ENCODE data around the gene LRRC10.

Gene LRRC10

GRCh38 chr12:69610729-69611128, at the start of gene LRRC10:
TSS of gene LRRC10 (minus strand) at chr12:69610907. CDS start at chr12:69610838, 69 bp downstream.
- Mint-ChIP-seq H3K9me3 (no peaks in the 10 kb centered on the region), H3K27me3 (peaks cover 4% of the 10 kb centered on the region), H3K27ac (no peak within 1 kb of the TSS), H3K4me3 (no peak within 1 kb of the TSS), H3K36me3 (ENCODE audit: low read depth) (no peaks in the 10 kb centered on the region), H3K4me1 (ENCODE audit: low read depth) (peaks cover 3% of the 10 kb centered on the region)
- no peak for DNase-seq

DNA sequence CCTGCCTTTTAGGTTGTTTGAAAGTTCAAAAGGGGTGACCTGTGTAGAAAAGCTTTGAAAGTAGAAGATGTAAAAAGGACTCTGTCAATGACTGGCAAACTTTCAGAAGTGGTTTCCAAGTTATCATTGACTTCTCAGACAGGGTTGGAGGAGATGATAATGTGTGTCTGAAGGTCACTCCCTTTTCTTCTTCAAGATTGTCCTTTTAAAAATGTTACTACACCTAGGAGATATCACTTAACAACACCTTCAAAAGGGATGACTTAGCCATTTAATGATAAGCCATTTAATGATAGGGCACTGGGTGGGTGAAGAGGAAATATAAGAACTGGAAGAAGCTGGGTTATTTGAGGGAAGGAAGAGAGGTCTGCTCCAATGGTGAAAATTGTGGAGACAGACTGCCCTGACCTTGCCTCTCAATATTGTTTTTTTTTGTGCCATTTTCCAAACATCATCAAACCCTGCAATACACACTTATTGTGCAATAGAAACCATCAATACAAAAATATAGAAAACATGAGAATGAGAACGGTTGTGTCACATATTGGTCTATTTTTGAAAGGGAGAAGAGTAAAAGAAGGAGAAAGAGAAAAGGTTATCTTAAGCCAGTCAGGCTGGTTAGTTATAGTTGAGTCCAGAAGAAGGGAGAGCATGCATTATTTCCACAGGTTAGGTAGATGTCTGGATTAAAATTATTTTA, 49.6 kb upstream of the LRRC10 start:
- H3K4me3 Mint-ChIP-seq = no peak overlapping the region
- DNase-seq = no peak
- no peaks in the 10 kb centered on the region for H3K4me1 Mint-ChIP-seq (ENCODE audit: low read depth)
- H3K27ac Mint-ChIP-seq = no peak overlapping the region
- peaks cover 34% of the 10 kb centered on the region for H3K27me3 Mint-ChIP-seq
- H3K9me3 Mint-ChIP-seq = no peaks in the 10 kb centered on the region
- H3K36me3 Mint-ChIP-seq (ENCODE audit: low read depth) = no peaks in the 10 kb centered on the region

DNA sequence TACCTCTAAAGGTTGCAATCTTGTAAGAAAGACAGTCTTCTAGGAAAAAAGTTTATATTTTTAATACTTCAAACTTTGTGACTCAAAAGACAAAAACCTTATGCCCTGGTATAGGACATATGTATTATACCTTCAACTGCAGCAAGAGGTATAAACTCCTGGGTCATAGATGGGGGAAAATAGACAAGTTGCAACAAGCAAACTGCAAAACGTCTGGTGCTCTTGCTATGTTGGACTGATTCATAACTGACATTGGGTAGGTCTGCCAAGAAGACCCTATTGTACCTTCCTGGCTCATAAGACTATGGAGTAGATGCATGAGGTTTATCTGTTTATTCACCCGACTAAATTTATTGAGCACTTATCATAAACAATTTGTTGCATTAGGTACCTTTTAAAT, 47.5 kb upstream of the LRRC10 start:
- no peak for DNase-seq
- H3K4me1 Mint-ChIP-seq (ENCODE audit: low read depth) = no peaks in the 10 kb centered on the region
- H3K27me3 Mint-ChIP-seq = peaks cover 26% of the 10 kb centered on the region
- H3K9me3 Mint-ChIP-seq = no peaks in the 10 kb centered on the region
- H3K36me3 Mint-ChIP-seq (ENCODE audit: low read depth) = no peaks in the 10 kb centered on the region
- no peak overlapping the region for H3K4me3 Mint-ChIP-seq
- H3K27ac Mint-ChIP-seq = no peak overlapping the region

- Mint-ChIP-seq H3K36me3 (ENCODE audit: low read depth) (no peaks in the 10 kb centered on the region), H3K27me3 (peaks cover 23% of the 10 kb centered on the region), H3K27ac (no peak overlapping the region), H3K9me3 (no peaks in the 10 kb centered on the region), H3K4me3 (no peak overlapping the region), H3K4me1 (ENCODE audit: low read depth) (no peaks in the 10 kb centered on the region)
- DNase-seq = no peak
Measured at GRCh38 chr12:69657376-69658137, 46.9 kb upstream of the LRRC10 start.

DNA sequence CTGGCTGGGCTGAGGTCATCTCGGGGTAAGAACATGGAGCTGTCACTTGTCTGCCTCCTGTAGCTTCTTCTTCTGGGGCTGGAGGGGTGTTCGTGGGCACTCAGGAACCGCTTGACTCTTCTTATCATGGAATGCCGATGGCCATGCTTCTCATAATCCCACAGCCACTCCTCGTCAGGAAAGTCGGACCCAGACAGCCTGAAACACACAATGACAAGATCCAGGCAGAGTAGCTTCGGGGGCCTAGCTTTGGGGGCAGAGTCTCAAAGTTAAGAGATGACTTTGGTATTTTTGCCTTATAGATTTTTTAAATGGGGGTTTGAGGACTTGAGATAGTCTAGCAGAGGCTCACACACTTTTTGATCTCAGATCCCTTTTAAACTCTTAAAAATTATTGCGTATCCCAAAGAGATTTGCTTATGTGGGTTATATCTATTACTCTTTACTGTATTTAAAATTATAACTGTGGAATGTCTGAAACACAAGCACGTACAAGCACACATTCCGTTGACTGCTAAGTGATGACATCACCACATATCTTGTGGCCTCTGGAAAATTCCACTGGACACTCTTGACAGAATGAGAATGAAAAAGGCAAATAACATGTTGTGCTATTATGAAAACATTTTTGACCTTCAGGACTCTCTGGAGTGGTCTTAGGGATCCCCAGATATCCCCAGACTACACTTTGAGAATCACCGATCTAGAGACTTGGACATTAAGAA, 45.1 kb upstream of the LRRC10 start:
- Mint-ChIP-seq H3K4me3 (no peak overlapping the region), H3K27ac (no peak overlapping the region), H3K36me3 (ENCODE audit: low read depth) (no peaks in the 10 kb centered on the region), H3K4me1 (ENCODE audit: low read depth) (no peaks in the 10 kb centered on the region), H3K9me3 (no peaks in the 10 kb centered on the region), H3K27me3 (peaks cover 19% of the 10 kb centered on the region)
- DNase-seq = no peak

DNA sequence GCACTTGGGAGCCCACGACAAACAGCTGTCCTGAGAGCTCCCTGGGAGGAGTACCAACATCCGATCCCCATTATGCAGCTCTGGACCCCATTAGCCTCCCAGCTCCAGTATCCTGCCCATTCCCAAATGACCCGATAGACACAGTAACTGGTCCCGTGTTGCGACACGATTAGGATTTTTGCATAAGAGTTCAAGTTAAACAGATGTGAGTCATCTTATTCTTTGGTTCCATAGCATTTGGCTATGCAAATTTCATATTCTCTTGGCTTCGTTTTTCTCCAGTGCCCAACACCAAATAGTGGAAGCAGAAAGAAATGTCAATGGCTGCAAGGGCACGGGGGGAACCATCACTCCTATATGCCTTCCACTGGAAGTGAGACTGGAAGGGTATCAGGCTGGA, 43.0 kb upstream of the LRRC10 start:
- Mint-ChIP-seq H3K27me3 (peaks cover 9% of the 10 kb centered on the region), H3K27ac (no peak overlapping the region), H3K4me3 (no peak overlapping the region), H3K9me3 (no peaks in the 10 kb centered on the region), H3K36me3 (ENCODE audit: low read depth) (no peaks in the 10 kb centered on the region), H3K4me1 (ENCODE audit: low read depth) (no peaks in the 10 kb centered on the region)
- DNase-seq = no peak

DNA sequence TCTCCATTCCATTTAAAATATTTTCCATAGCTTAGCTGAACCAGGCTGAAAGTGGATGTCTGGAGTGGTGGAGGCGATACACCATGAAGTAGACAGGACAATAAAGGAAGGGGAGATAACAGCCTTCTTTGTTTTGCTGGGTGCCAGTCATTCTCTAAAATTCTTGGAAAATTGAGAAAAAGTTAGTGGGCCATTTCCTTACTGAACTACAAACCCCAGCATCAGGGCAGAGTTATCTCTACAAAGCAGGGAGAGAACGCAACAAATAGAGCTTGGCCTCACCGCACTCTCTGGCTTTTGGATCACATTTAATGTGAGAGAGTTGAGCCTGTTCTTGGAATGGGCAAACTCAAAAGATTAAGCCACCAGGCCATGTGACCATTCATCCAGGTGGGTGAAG, 41.2 kb upstream of the LRRC10 start:
- Mint-ChIP-seq H3K36me3 (ENCODE audit: low read depth) (no peaks in the 10 kb centered on the region), H3K4me1 (ENCODE audit: low read depth) (no peaks in the 10 kb centered on the region), H3K4me3 (no peak overlapping the region), H3K9me3 (no peaks in the 10 kb centered on the region), H3K27ac (no peak overlapping the region), H3K27me3 (peaks cover 15% of the 10 kb centered on the region)
- DNase-seq = no peak

DNA sequence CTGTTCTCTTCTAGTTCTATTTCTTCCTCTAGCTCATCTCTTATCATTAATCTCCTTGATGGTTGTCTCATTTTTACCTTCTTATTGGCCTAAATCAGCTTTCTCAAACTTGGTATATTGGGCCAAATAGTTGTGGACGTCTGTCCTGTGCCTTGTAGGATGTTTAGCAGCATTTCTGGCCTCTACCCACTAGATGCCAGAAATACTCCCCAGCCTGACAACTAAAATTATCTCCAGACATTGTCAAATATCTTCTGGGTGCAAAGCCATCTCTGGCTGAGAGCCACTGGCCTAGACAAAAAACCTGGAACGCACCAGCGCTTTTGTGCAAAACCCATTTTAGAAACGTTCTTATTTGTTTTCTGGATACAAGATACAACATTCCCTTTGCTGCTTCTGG, 38.8 kb upstream of the LRRC10 start:
- DNase-seq = no peak
- Mint-ChIP-seq H3K27me3 (peaks cover 15% of the 10 kb centered on the region), H3K9me3 (no peaks in the 10 kb centered on the region), H3K27ac (no peak overlapping the region), H3K36me3 (ENCODE audit: low read depth) (no peaks in the 10 kb centered on the region), H3K4me1 (ENCODE audit: low read depth) (no peaks in the 10 kb centered on the region), H3K4me3 (no peak overlapping the region)

GRCh38 chr12:69648476-69648875, 37.8 kb upstream of the LRRC10 start:
- Mint-ChIP-seq H3K4me3 (no peak overlapping the region), H3K4me1 (ENCODE audit: low read depth) (no peaks in the 10 kb centered on the region), H3K9me3 (no peaks in the 10 kb centered on the region), H3K36me3 (ENCODE audit: low read depth) (no peaks in the 10 kb centered on the region), H3K27me3 (peaks cover 15% of the 10 kb centered on the region), H3K27ac (no peak overlapping the region)
- no peak for DNase-seq

DNA sequence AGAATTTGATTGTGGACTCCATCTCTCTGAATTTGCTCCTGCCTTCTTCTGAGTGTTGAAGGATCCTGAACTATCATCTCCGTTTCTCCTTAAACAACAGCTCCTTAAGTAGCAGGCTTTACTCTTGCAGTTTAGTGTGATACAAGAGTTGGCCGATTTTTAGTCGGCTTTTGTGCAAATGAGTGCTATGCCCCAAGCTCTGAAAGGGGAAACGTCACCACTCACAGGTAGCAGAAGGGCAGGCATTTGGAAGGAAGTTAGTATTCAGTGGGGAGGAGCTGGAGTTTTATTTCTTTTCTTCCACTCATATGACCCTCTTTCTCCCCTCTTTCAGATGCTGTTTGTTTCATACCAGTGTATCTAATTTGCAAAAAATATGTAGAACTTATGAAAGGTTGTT, 36.5 kb upstream of the LRRC10 start:
- H3K27ac Mint-ChIP-seq = no peak overlapping the region
- H3K36me3 Mint-ChIP-seq (ENCODE audit: low read depth) = no peaks in the 10 kb centered on the region
- H3K9me3 Mint-ChIP-seq = no peaks in the 10 kb centered on the region
- H3K4me1 Mint-ChIP-seq (ENCODE audit: low read depth) = no peaks in the 10 kb centered on the region
- DNase-seq = no peak
- H3K27me3 Mint-ChIP-seq = peaks cover 15% of the 10 kb centered on the region
- H3K4me3 Mint-ChIP-seq = no peak overlapping the region

DNA sequence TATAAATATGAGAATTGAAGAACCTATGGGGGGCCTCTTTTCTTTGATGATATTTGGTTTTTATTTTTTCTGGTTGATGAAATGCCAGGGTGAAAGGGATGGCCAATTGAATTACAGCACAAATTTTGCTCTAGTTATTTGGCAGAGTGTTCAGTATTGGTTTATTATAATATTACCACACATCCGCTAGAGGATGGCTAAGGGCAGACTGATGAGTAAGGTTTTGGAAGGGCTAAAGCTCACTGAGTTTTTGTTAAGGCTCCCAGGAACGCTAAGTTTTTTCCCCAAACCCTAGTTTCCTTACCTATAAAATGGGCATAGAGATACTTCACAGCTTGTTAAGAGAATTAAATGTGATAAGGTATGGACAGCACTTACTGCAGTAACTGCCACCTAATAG, 34.3 kb upstream of the LRRC10 start:
- Mint-ChIP-seq H3K36me3 (ENCODE audit: low read depth) (no peaks in the 10 kb centered on the region), H3K27me3 (peaks cover 15% of the 10 kb centered on the region), H3K27ac (no peak overlapping the region), H3K4me1 (ENCODE audit: low read depth) (no peaks in the 10 kb centered on the region), H3K4me3 (no peak overlapping the region), H3K9me3 (no peaks in the 10 kb centered on the region)
- DNase-seq = no peak

DNA sequence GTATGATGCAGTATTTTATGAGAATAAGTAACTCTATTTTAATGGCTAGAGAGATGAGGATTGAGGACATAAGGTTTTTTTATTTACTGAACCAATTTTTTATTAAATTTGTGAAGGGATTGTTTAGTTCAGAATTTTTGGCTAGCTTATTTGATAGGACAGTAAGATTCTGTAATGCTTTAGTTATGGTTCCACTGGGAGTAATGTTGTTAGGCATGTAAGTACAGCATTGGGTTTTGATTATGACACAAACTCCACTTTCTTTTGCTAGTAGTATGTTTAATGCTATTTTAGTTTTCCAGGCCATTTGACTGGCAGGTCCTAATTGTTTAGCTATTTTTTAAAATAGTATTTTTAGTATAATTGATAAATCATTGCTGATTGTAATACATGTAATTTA, 33.8 kb upstream of the LRRC10 start:
- no peak for DNase-seq
- H3K27me3 Mint-ChIP-seq = peaks cover 15% of the 10 kb centered on the region
- H3K27ac Mint-ChIP-seq = no peak overlapping the region
- no peaks in the 10 kb centered on the region for H3K9me3 Mint-ChIP-seq
- no peak overlapping the region for H3K4me3 Mint-ChIP-seq
- peaks cover under 1% of the 10 kb centered on the region for H3K4me1 Mint-ChIP-seq (ENCODE audit: low read depth)
- H3K36me3 Mint-ChIP-seq (ENCODE audit: low read depth) = no peaks in the 10 kb centered on the region

- no peak overlapping the region for H3K27ac Mint-ChIP-seq
- no peaks in the 10 kb centered on the region for H3K9me3 Mint-ChIP-seq
- no peak overlapping the region for H3K4me3 Mint-ChIP-seq
- peaks cover 5% of the 10 kb centered on the region for H3K27me3 Mint-ChIP-seq
- no peaks in the 10 kb centered on the region for H3K36me3 Mint-ChIP-seq (ENCODE audit: low read depth)
- DNase-seq = no peak
- peaks cover 1% of the 10 kb centered on the region for H3K4me1 Mint-ChIP-seq (ENCODE audit: low read depth)
Measured at GRCh38 chr12:69642531-69642930, 31.8 kb upstream of the LRRC10 start.

GRCh38 chr12:69641546-69641945, 30.8 kb upstream of the LRRC10 start:
- Mint-ChIP-seq H3K36me3 (ENCODE audit: low read depth) (no peaks in the 10 kb centered on the region), H3K27me3 (no peaks in the 10 kb centered on the region), H3K4me1 (ENCODE audit: low read depth) (peaks cover 1% of the 10 kb centered on the region), H3K9me3 (no peaks in the 10 kb centered on the region), H3K4me3 (no peak overlapping the region), H3K27ac (no peak overlapping the region)
- DNase-seq = no peak

Measured in activated T-cell treated with anti-CD3 and anti-CD28 coated beads, Interleukin-2, amount 50 U/mL, for 24 hours (primary cell).